ENCODE measurements around the gene COG8.

GRCh38 chr16:69306031-69306430, 33.3 kb downstream of the COG8 start:
- no peak for TF ChIP-seq CTCF (IDR thresholded peaks at IDR 0.05; ENCODE audit: insufficient read depth, low read depth, low read length)
- no peak for TF ChIP-seq EZH2 (IDR thresholded peaks at IDR 0.05; ENCODE audit: insufficient read depth, low read length)

Measured in astrocyte (in vitro differentiated cells and primary cell).